ENCODE measurements around the gene SCAF4.
"Not testable (repeated sequence)": the region's sequence is repeated elsewhere in the genome, so short reads cannot be mapped to it uniquely, and the experiment has no call there.

Gene SCAF4

GRCh38 chr21:31737586-31738397 lies 5.9 kb upstream of the SCAF4 start:
- DNase-seq, result not testable (repeated sequence)

GRCh38 chr21:31735511-31735992 lies 3.6 kb upstream of the SCAF4 start:
- DNase-seq, result no peak

DNA sequence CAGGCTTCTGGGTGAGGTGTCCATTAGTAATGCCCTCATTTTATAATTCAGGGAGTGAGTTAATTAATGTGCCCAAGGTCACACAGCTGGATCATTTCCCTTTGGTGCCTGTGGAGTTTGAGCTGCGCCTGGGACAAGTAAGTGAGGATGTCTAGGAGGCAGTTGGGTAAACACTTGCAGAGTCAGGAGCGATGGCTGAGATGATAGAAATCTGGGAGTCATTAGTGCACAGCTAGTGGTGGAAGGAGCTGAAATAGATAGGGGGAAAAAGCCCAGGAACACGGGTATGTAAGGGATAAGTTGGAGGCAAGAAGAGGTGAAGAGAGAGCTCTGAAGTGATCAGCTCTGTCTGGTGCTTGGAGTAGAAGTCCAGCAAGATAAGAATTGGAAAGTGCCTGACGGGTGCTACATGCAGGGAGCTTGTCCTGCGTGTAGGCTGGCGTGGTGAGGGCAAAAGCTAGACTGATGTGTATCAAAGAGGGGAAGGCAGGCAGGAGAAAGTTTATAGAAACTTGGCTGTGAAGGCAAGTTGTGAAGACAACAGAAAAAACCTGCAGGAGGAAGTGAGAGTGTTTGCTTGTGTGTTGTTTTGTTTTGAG lies 1.7 kb upstream of the SCAF4 start:
- no peak for DNase-seq

DNA sequence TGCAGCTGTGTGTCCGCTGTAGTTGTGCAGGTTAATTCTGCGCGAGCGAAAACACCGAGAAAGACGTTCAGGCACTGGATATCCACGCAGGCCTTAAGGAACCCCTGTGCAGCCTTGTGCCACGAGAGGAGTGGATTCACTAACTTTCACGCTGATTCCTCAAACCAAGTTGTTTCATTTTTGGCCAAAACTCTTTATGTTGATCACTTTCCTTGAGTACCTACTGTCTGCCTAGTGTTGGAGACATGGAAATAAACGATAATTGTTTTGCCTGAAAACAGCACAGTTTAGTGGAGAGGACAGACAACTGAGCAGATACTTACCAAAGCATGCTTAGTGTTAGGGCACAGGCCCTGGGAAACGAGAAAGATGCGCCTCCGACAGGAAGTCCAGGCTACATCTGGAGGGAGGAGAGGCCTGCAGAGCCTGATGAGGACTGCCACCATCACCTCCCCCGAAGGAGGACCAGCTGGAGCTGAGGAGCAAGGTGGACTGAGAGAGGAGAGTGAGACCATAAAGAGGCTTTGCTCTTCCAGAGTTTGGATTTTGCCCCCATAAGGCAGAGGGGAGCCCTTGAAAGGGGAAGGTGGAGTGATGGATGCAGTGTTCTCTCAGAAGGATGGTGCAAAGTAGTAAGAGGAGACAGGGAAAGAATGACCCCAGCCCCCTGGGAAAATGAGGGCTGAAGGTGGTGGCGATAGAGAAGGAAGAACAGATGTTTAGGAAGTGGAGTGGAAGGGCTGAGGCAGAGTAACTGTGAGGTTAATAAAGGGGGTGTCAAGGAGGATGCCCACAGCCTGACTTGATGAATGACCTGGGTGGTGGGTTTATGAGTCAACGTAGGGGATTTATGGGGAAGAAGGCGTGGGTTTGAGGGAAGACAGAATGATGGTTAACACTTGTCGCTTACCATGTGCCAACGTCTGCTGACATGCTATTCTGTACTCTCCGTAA lies 956 bp upstream of the SCAF4 start:
- no peak for DNase-seq

GRCh38 chr21:31731056-31731856 lies 662 bp downstream of the SCAF4 start:
- peak; percentile 50 for DNase-seq

- no peak for DNase-seq
These were observed 1.2 kb downstream of the SCAF4 start for GRCh38 chr21:31730712-31731055.

GRCh38 chr21:31729622-31730343 lies 2.1 kb downstream of the SCAF4 start:
- DNase-seq, result no peak

GRCh38 chr21:31728952-31729351 lies 3.0 kb downstream of the SCAF4 start:
- DNase-seq, result no peak

GRCh38 chr21:31728191-31728590 lies 3.7 kb downstream of the SCAF4 start:
- no peak for DNase-seq

- no peak for DNase-seq
These were observed 4.7 kb downstream of the SCAF4 start for GRCh38 chr21:31727181-31727580.

GRCh38 chr21:31726407-31726806 lies 5.5 kb downstream of the SCAF4 start:
- no peak for DNase-seq

DNA sequence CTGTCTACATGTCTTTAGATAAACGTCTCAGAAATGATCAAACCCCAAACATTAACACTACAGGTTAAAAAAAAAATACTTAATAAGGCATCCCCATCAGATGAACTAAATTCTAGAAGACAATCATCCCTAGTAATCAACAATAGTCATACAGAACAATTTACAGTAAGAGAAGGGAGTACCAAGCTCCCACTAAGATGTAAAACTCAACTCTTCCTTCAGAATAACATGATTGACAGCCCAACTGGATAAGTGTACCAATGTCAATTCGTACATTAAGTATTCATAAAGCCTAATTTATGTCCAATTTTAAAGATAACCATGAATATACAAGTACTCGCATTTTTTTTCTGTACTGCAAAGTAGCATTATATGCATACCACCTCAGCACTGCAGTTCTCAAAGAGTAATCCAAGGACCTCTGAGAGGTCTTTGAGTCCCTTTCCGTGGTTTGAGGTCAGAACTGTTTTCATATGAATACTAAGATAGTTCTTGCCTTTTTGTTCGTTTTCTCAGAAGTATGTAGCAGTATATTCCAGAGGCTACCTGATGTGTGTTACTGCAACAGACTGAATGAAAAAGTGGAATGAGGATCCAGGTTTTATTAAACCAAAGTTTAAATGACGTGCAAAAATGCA lies 6.6 kb downstream of the SCAF4 start:
- no peak for DNase-seq

DNA sequence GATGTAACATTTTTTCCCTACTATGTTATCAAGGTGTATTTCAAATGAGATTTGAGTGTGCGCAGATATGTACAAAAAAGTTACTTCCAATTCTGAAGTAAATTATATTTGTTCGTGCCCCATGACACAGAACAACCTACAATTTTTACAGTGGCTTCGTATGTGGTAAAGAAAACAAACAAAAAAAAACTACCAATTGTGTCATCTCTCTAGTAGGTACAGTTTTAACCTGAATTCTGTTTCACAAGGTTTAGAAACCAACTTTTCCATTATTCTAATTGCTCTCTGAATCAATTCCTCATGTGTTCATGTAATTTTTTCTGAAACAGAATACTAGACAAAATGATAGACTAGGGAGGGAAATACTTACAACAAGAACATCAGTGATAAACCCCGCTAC lies 7.4 kb downstream of the SCAF4 start:
- no peak for DNase-seq

- no peak for DNase-seq
These were observed 10.5 kb downstream of the SCAF4 start for GRCh38 chr21:31721381-31721780.

GRCh38 chr21:31720739-31721138 lies 11.2 kb downstream of the SCAF4 start:
- no peak for DNase-seq

DNA sequence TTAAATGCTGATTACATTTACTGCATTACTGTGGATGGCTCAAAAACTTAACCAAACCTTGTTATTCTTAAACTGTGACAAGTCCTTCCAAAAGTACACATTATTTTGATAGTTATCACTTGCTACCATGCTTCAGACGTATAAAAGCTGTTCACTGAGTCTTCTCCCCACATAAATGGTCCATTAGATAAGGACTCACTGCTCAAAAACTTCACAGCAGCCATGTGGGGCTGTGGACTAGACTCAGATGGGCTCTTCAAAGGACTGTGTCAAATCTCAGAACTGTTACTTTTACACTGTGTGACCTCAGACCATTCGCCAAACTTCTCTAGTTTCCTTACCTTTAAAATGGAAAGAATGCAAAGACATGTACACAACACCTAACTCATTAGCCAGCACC lies 11.6 kb downstream of the SCAF4 start:
- no peak for DNase-seq

- DNase-seq, result no peak
These were observed 15.8 kb downstream of the SCAF4 start for GRCh38 chr21:31716106-31716505.

GRCh38 chr21:31714741-31715365 lies 17.1 kb downstream of the SCAF4 start:
- DNase-seq, result no peak

DNA sequence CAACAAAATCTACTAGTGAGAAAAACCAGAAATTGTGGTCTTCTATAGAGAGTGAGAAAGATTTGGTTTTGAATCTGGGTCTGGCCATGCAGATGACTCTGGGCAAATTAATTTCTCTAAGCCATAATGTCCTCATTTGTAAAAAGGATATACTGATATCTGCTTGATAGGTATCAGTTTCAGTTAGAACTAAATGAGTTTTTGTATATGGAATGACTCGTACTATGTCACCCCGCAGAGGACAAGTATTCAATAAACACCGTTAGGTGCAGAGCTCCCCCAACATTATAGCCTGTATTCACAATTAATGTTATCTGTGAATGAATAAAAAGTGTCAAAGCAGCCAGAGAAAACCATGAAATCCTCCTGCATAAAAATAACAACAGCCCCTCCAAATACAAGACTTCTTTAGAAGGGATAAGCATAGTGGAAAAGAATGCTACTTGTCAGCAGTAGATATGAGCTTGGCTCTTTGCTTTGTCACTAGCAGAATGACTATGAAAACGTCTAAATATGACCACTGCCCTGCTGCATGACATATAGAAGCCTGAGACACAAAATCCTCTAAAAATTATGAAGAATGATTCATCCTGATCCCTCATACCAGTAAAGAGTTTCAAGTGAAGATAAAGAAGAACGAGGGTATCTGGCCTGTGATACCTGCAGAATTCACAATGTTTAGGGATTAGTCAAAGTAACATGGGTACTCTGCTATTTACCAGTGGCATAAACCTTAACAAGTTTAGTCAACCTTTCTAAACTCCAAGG lies 17.8 kb downstream of the SCAF4 start:
- DNase-seq, result no peak

GRCh38 chr21:31713115-31713514 lies 18.8 kb downstream of the SCAF4 start:
- DNase-seq, result no peak
